Measurements from ENCODE around the gene NCBP3.

Gene NCBP3

DNA sequence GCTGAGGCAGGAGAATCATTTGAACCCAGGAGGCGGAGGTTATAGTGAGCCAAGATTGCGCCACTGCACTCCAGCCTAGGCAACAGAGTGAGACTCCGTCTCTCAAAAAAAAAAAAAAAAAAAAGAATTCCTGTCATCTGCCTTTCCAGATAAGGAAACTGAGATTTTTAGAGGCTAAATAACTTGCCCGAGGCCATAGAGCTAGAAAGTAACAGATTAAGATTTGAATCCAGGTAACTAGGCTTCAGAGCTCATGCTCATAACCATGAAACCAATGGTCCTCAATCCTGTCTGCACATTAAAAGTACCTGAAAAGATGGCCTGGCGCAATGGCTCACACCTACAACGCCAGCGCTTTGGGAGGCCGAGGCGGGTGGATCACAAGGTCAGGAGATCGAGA, 9.5 kb downstream of the NCBP3 start:
- DNase-seq (ENCODE audit: low read depth) = no peak
- H3K4me3 ChIP-seq (ENCODE audit: low read depth, low read length) = no peak overlapping the region
- TF ChIP-seq POLR2A (IDR thresholded peaks at IDR 0.05; ENCODE audit: extremely low read depth, insufficient read length) = no peak
- TF ChIP-seq, protein P1, sequence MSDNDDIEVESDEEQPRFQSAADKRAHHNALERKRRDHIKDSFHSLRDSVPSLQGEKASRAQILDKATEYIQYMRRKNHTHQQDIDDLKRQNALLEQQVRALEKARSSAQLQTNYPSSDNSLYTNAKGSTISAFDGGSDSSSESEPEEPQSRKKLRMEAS (IDR thresholded peaks at IDR 0.05; ENCODE audit: low read depth, low read length) = no peak
- TF ChIP-seq, protein P2, sequence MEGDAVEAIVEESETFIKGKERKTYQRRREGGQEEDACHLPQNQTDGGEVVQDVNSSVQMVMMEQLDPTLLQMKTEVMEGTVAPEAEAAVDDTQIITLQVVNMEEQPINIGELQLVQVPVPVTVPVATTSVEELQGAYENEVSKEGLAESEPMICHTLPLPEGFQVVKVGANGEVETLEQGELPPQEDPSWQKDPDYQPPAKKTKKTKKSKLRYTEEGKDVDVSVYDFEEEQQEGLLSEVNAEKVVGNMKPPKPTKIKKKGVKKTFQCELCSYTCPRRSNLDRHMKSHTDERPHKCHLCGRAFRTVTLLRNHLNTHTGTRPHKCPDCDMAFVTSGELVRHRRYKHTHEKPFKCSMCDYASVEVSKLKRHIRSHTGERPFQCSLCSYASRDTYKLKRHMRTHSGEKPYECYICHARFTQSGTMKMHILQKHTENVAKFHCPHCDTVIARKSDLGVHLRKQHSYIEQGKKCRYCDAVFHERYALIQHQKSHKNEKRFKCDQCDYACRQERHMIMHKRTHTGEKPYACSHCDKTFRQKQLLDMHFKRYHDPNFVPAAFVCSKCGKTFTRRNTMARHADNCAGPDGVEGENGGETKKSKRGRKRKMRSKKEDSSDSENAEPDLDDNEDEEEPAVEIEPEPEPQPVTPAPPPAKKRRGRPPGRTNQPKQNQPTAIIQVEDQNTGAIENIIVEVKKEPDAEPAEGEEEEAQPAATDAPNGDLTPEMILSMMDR (IDR thresholded peaks at IDR 0.05; ENCODE audit: low read depth, low read length) = no peak
- no peak for TF ChIP-seq MYC (IDR thresholded peaks at IDR 0.05; ENCODE audit: low read depth, low read length)

DNA sequence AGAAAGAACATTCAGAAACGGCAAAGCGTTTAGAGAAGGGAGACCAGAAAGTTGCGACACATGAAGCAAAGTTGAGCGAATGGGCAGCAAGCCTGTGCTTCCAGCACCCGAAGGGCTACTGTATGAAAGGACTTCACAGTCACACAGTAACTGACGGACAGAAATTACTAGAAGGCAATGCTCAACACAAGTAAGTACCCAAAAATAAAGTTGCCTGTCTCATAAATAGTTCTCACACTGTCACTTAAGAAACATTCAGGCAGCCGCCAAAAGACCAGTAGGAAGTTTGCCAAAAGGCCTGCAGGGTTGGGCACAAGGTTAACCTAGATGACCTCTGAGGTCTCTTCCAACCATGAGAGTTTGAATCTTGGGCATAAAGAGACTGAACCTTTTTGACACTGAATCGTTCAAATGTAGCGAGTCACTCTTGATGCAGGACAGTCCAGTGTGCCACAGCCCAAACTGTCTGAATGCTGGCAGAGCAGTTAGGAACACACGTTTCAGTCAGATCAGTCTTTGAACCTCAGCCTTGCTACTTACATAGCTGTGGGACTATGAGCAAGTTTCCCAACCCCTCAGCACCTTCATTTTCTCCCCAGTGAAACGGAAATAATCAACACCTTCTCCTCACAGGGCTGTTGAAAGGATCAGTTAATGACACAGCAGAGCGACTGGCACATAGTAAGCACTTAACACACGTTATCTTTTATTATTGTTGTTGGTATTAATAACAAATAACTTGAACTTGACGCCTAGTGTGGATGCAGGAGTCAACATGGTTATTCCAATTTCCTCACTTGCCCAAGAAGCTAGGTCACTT, 10.4 kb downstream of the NCBP3 start:
- peak; percentile 83 for DNase-seq (ENCODE audit: low read depth)
- TF ChIP-seq MYC (IDR thresholded peaks at IDR 0.05; ENCODE audit: low read depth, low read length) (peak; percentile 60), POLR2A (IDR thresholded peaks at IDR 0.05; ENCODE audit: extremely low read depth, insufficient read length) (no peak)
- TF ChIP-seq, protein P1 (IDR thresholded peaks at IDR 0.05; ENCODE audit: low read depth, low read length) = no peak
- H3K4me3 ChIP-seq (ENCODE audit: low read depth, low read length) = peak overlapping the region; percentile 28

DNA sequence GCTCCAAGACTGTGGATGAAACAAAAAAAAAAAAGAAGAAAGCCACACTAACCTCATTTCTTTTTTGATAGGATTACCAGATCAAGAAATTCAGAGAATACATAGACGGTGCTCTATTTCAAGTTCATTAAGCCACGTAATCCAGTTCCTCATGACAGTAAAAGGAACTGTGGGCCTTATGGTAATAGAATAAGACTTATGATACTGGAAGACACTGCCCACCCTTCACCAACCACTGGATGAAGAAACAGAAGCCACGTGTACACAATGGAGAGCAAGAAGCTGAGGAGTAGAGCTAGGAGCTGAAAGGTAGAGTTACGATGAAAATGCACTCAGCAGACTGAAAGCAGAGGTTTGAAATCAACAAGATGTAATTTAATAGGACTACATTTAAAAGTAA, 11.2 kb downstream of the NCBP3 start:
- TF ChIP-seq MYC (IDR thresholded peaks at IDR 0.05; ENCODE audit: low read depth, low read length) (peak; percentile 78), POLR2A (IDR thresholded peaks at IDR 0.05; ENCODE audit: extremely low read depth, insufficient read length) (no peak)
- TF ChIP-seq, protein P2 (IDR thresholded peaks at IDR 0.05; ENCODE audit: low read depth, low read length) = no peak
- TF ChIP-seq, protein P1 (IDR thresholded peaks at IDR 0.05; ENCODE audit: low read depth, low read length) = peak; percentile 92
- peak overlapping the region; percentile 1 for H3K4me3 ChIP-seq (ENCODE audit: low read depth, low read length)
- DNase-seq (ENCODE audit: low read depth) = peak; percentile 86

DNA sequence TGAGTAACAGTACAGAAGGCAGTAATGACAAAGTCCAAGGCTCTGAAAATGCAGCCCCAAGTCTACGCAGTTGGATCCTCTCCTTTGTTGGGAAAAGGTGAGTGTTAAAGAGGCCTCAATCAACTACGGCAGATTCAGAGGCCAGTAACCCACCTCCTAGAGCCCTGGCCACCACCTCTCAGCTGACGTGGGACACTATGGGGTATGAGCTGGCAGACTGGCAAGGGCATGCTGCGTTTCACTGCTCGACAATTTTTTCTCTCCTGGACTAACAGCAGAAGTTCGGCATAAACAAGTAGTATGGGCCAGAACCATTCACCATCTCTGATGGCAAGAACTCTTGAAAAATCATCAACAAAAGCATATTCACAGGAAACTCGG, 17.2 kb downstream of the NCBP3 start:
- TF ChIP-seq MYC (IDR thresholded peaks at IDR 0.05; ENCODE audit: low read depth, low read length) (no peak), POLR2A (IDR thresholded peaks at IDR 0.05; ENCODE audit: extremely low read depth, insufficient read length) (no peak)
- TF ChIP-seq, protein P2 (IDR thresholded peaks at IDR 0.05; ENCODE audit: low read depth, low read length) = no peak
- TF ChIP-seq, protein P1 (IDR thresholded peaks at IDR 0.05; ENCODE audit: low read depth, low read length) = no peak
- no peak for DNase-seq (ENCODE audit: low read depth)
- no peak overlapping the region for H3K4me3 ChIP-seq (ENCODE audit: low read depth, low read length)

DNA sequence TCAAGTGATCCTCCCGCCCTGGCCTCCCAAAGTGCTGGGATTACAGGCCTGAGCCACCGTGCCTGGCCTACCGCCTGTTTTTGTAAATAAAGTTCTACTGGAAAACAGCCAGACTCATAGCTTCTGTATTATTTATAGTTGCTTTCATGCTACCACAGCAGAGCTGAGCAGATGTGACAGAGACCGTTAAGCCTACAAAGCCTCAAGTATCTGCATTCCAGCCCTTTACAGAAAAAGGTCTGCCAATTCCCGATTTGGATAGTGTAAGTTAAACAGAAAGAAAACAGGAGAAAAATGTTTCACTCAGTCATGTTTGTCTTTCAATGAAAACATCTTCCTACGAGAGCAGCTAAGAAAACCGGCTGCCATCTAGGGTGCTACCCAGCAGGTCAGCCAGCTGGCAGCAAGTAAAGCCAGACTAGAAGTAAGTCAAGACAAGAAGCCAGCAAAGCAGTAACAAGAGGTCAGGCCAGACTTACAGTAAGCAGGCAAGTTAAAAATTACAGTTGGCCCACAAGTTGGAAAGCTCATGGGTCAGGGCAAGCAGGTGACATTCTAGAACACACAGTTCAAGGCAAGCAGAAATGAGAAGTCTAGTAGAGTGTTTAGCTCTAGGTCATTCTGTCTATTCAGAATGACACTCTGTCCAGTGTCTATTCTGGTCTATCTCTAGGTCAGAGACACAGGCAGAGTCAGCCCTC, 17.7 kb downstream of the NCBP3 start:
- no peak overlapping the region for H3K4me3 ChIP-seq (ENCODE audit: low read depth, low read length)
- TF ChIP-seq MYC (IDR thresholded peaks at IDR 0.05; ENCODE audit: low read depth, low read length) (no peak), POLR2A (IDR thresholded peaks at IDR 0.05; ENCODE audit: extremely low read depth, insufficient read length) (no peak)
- TF ChIP-seq, protein P1 (IDR thresholded peaks at IDR 0.05; ENCODE audit: low read depth, low read length) = no peak
- TF ChIP-seq, protein P2 (IDR thresholded peaks at IDR 0.05; ENCODE audit: low read depth, low read length) = no peak
- no peak for DNase-seq (ENCODE audit: low read depth)
